ES-I3 (cell line): Measurements from ENCODE around the gene SERTAD1.
"Not testable (repeated sequence)": the region's sequence is repeated elsewhere in the genome, so short reads cannot be mapped to it uniquely, and the experiment has no call there.

Experiments used
- H3K36me3 ChIP-seq: 2 replicates; pipeline ENCODE4 v1.6.1; 2013; ENCODE audit warnings: mild to moderate bottlenecking, low read length, control low read depth, moderate library complexity; ENCODE audit not compliant: insufficient read depth
- H3K4me1 ChIP-seq: 2 replicates; pipeline ENCODE4 v1.6.1; 2013; ENCODE audit warnings: mild to moderate bottlenecking, control low read depth, low read length; ENCODE audit not compliant: insufficient read depth
- H3K9ac ChIP-seq: 2 replicates; pipeline ENCODE4 v1.6.1; 2013; ENCODE audit warnings: low read depth, mild to moderate bottlenecking, low read length, moderate library complexity
- H3K9me3 ChIP-seq: 2 replicates; pipeline ENCODE4 v1.6.1; 2013; ENCODE audit warnings: mild to moderate bottlenecking, low read length, moderate library complexity; ENCODE audit not compliant: control insufficient read depth, insufficient read depth

The SERTAD1 gene

GRCh38 chr19:40425450-40426287 is at the start of gene SERTAD1:
TSS of gene SERTAD1 (minus strand) at chr19:40425992. CDS start at chr19:40423546, 2,446 bp downstream.
- Histone ChIP-seq H3K9me3 (no peaks in the 10 kb centered on the region), H3K4me1 (no peaks in the 10 kb centered on the region; the same call in 1 of the 2 replicates), H3K9ac (peak within 1 kb of the TSS; percentile 78), H3K36me3 (no peaks in the 10 kb centered on the region)

GRCh38 chr19:40474737-40475136 is 48.9 kb upstream of the SERTAD1 start:
- H3K4me1 ChIP-seq: no peaks in the 10 kb centered on the region
- H3K9ac ChIP-seq: no peak overlapping the region
- no peaks in the 10 kb centered on the region for H3K36me3 ChIP-seq
- no peaks in the 10 kb centered on the region for H3K9me3 ChIP-seq

GRCh38 chr19:40472516-40472915 is 46.7 kb upstream of the SERTAD1 start:
- Histone ChIP-seq H3K9me3 (no peaks in the 10 kb centered on the region), H3K4me1 (no peaks in the 10 kb centered on the region), H3K9ac (no peak overlapping the region), H3K36me3 (no peaks in the 10 kb centered on the region)

GRCh38 chr19:40471111-40471510 is 45.3 kb upstream of the SERTAD1 start:
- Histone ChIP-seq H3K4me1 (peaks cover 5% of the 10 kb centered on the region; the same call in 1 of the 2 replicates), H3K9me3 (no peaks in the 10 kb centered on the region), H3K9ac (no peak overlapping the region)

GRCh38 chr19:40469011-40469410 is 43.2 kb upstream of the SERTAD1 start:
- H3K9ac ChIP-seq: no peak overlapping the region
- no peaks in the 10 kb centered on the region for H3K9me3 ChIP-seq
- no peaks in the 10 kb centered on the region for H3K36me3 ChIP-seq
- H3K4me1 ChIP-seq: peaks cover 7% of the 10 kb centered on the region; the same call in 1 of the 2 replicates

More at GRCh38 chr19:40471111-40471510, 45.3 kb upstream of the SERTAD1 start:
- no peaks in the 10 kb centered on the region for H3K36me3 ChIP-seq

- H3K36me3 ChIP-seq: no peaks in the 10 kb centered on the region
- H3K9ac ChIP-seq: peak within 1 kb of the TSS; percentile 82; the same call in 1 of the 2 replicates
- no peaks in the 10 kb centered on the region for H3K9me3 ChIP-seq
- H3K4me1 ChIP-seq: peaks cover 7% of the 10 kb centered on the region; the same call in 1 of the 2 replicates
These were observed 41.4 kb upstream of the SERTAD1 start, which contains the start of gene SPTBN4 for GRCh38 chr19:40466985-40467734. TSS of gene SPTBN4 (plus strand) at chr19:40467001. CDS start at chr19:40472622, 5,621 bp downstream.

GRCh38 chr19:40466219-40466984 is 40.6 kb upstream of the SERTAD1 start:
- H3K9ac ChIP-seq: peak overlapping the region; percentile 35; the same call in 1 of the 2 replicates
- peaks cover 7% of the 10 kb centered on the region; the same call in 1 of the 2 replicates for H3K4me1 ChIP-seq
- H3K36me3 ChIP-seq: no peaks in the 10 kb centered on the region
- no peaks in the 10 kb centered on the region for H3K9me3 ChIP-seq

GRCh38 chr19:40465557-40466218 is 39.9 kb upstream of the SERTAD1 start, which contains the start of gene BLVRB:
TSS of gene BLVRB (minus strand) at chr19:40465745. CDS start at chr19:40465688, 57 bp downstream.
- H3K4me1 ChIP-seq: peaks cover 7% of the 10 kb centered on the region; the same call in 1 of the 2 replicates
- H3K9ac ChIP-seq: peak within 1 kb of the TSS; percentile 82
- H3K36me3 ChIP-seq: no peaks in the 10 kb centered on the region
- no peaks in the 10 kb centered on the region for H3K9me3 ChIP-seq

- Histone ChIP-seq H3K36me3 (no peaks in the 10 kb centered on the region), H3K4me1 (peaks cover 7% of the 10 kb centered on the region; the same call in 1 of the 2 replicates), H3K9me3 (no peaks in the 10 kb centered on the region), H3K9ac (peak overlapping the region; percentile 82)
These were observed 39.3 kb upstream of the SERTAD1 start for GRCh38 chr19:40465025-40465556.

GRCh38 chr19:40464059-40465024 is 38.5 kb upstream of the SERTAD1 start:
- H3K9ac ChIP-seq: peak overlapping the region; percentile 82
- no peaks in the 10 kb centered on the region for H3K9me3 ChIP-seq
- peaks cover 7% of the 10 kb centered on the region; the same call in 1 of the 2 replicates for H3K4me1 ChIP-seq
- no peaks in the 10 kb centered on the region for H3K36me3 ChIP-seq

- H3K9me3 ChIP-seq, H3K36me3 ChIP-seq, H3K9ac ChIP-seq, H3K4me1 ChIP-seq: not testable (repeated sequence)
These were observed 37.8 kb upstream of the SERTAD1 start for GRCh38 chr19:40463587-40464037.

- Histone ChIP-seq H3K4me1 (peaks cover 7% of the 10 kb centered on the region; the same call in 1 of the 2 replicates), H3K36me3 (no peaks in the 10 kb centered on the region), H3K9me3 (no peaks in the 10 kb centered on the region), H3K9ac (no peak overlapping the region)
These were observed 36.0 kb upstream of the SERTAD1 start for GRCh38 chr19:40461669-40462221.
